Nephron (organoid): ENCODE measurements around the gene RBPMS2.

Source experiments
- H3K27ac Mint-ChIP-seq, 3 experiments: 2 replicates each; pipeline ENCODE4 v1.8.0; 2020; ENCODE audit warnings: mixed read lengths in 3 of 3, mild to moderate bottlenecking in 2 of 3, moderate library complexity in 1 of 3
- H3K27me3 Mint-ChIP-seq: 2 replicates; pipeline ENCODE4 v1.8.0; 2021; ENCODE audit warnings: low read depth, mild to moderate bottlenecking, moderate library complexity, mixed read lengths
- H3K36me3 Mint-ChIP-seq: 2 replicates; pipeline ENCODE4 v1.8.0; 2020; ENCODE audit warnings: low read depth, mixed read lengths
- H3K4me1 Mint-ChIP-seq: 2 replicates; pipeline ENCODE4 v1.8.0; 2020; ENCODE audit warnings: mixed read lengths
- H3K4me3 Mint-ChIP-seq, 3 experiments: 2 replicates each; pipeline ENCODE4 v1.8.0; 2020; ENCODE audit warnings: mild to moderate bottlenecking in 3 of 3, mixed read lengths in 3 of 3, moderate library complexity in 2 of 3
- H3K9me3 Mint-ChIP-seq: 2 replicates; pipeline ENCODE4 v1.8.0; 2020; ENCODE audit warnings: mixed read lengths
- TF ChIP-seq, protein P1 (sequence below), 3 experiments: fragments of 200-600 bp; sonication (generic); IDR thresholded peaks; one replicate each; pipeline ENCODE4 v1.5.0; 2021; ENCODE audit warnings: antibody characterized with exemption in 3 of 3; ENCODE audit not compliant: unreplicated experiment in 3 of 3

RBPMS2 gene

DNA sequence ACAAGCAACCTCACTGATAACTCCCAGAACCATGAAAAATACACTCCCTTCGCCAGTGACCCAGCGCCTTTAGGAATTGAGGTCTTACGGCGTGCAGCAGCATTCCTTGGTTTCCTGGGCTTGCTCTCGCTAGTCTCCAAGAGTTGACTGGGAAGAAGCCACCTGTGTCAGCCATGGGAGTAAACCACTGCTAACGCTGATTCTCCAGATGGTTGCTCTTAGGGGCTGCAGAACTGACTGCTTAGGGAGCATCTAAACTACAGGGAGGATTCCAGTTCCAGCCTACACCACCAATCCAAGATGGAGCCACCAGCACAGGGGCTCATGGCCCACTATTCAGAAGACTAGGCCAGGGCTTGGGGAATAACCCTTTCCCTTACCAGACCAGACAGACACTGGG, 2.4 kb downstream of the RBPMS2 start:
- TF ChIP-seq, protein P1, sequence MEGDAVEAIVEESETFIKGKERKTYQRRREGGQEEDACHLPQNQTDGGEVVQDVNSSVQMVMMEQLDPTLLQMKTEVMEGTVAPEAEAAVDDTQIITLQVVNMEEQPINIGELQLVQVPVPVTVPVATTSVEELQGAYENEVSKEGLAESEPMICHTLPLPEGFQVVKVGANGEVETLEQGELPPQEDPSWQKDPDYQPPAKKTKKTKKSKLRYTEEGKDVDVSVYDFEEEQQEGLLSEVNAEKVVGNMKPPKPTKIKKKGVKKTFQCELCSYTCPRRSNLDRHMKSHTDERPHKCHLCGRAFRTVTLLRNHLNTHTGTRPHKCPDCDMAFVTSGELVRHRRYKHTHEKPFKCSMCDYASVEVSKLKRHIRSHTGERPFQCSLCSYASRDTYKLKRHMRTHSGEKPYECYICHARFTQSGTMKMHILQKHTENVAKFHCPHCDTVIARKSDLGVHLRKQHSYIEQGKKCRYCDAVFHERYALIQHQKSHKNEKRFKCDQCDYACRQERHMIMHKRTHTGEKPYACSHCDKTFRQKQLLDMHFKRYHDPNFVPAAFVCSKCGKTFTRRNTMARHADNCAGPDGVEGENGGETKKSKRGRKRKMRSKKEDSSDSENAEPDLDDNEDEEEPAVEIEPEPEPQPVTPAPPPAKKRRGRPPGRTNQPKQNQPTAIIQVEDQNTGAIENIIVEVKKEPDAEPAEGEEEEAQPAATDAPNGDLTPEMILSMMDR (IDR thresholded peaks at IDR 0.05; ENCODE audit: unreplicated experiment in 3 of 3) = no peak
- H3K4me3 Mint-ChIP-seq = peak overlapping the region; percentile 62 to 85 (median 81)
- no peaks in the 10 kb centered on the region for H3K9me3 Mint-ChIP-seq
- peaks cover 10% of the 10 kb centered on the region for H3K4me1 Mint-ChIP-seq
- H3K36me3 Mint-ChIP-seq = no peaks in the 10 kb centered on the region
- no peak overlapping the region for H3K27ac Mint-ChIP-seq
- H3K27me3 Mint-ChIP-seq = peaks cover 20% of the 10 kb centered on the region

DNA sequence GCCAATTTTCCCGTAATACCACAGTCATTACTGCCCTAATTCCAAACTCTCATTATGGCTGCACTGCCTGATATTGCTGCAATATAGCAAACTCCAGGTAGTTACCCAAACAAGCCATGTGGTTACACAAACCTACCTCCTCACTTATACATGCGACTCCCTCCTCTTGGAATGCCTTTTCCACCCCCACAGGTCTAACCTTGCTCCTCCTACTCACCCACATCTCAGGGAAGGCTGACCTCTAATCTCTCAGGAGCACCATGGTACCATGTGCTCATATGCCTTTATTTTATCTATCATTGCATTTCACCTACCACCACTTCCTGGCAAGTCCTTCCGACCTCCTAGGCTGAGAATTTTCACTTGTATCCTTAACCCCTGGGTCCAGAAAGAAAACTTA, 2.9 kb downstream of the RBPMS2 start:
- TF ChIP-seq, protein P1 (IDR thresholded peaks at IDR 0.05; ENCODE audit: unreplicated experiment in 3 of 3) = no peak
- H3K9me3 Mint-ChIP-seq = no peaks in the 10 kb centered on the region
- no peaks in the 10 kb centered on the region for H3K36me3 Mint-ChIP-seq
- H3K27me3 Mint-ChIP-seq = peaks cover 19% of the 10 kb centered on the region
- no peak overlapping the region for H3K27ac Mint-ChIP-seq
- peak overlapping the region in 1 of 3 experiments; percentile 1 for H3K4me3 Mint-ChIP-seq
- peaks cover 10% of the 10 kb centered on the region for H3K4me1 Mint-ChIP-seq

DNA sequence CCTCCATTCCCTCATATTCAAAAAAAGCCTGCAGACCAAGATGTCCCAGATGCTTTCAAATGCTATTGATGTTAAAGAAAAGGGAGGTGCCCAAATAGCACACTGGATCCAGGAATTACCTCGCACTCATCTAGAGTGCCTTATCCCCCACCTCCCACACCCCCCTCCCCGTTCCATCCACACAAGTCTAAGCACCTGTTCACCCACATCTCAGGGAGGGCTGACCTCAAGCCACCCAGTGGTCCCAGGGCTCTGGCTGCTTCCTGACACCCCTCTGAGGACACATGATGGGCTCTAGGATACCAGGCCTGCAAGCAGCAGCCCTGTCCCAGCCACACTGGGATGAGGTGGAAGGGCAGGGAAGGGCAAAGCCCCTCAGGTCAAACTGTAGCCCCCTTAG, 4.8 kb downstream of the RBPMS2 start:
- H3K9me3 Mint-ChIP-seq = no peaks in the 10 kb centered on the region

DNA sequence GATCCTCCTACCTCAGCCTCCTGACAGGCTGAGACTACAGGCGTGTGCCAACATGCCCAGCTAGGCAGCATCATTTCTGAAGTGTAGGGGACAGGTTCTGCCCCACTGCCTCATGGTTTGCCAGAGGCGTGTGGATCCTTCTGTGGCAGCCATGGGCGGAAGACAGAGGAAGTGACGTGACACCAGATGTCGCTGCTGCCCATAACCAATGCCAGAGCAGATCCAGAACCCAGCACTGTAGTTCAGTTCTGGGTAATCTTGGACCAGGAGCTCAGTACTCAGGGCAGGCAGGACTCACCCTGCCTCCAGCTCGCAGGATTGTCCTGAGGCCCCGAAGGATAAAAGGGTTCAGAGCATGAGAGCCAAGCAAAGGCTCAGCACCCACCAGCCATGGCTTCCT, 8.2 kb downstream of the RBPMS2 start:
- H3K36me3 Mint-ChIP-seq = no peaks in the 10 kb centered on the region
- peaks cover 3% of the 10 kb centered on the region for H3K27me3 Mint-ChIP-seq
- no peaks in the 10 kb centered on the region for H3K4me1 Mint-ChIP-seq
- no peak overlapping the region for H3K4me3 Mint-ChIP-seq
- no peak overlapping the region for H3K27ac Mint-ChIP-seq
- H3K9me3 Mint-ChIP-seq = no peaks in the 10 kb centered on the region
- TF ChIP-seq, protein P1 (IDR thresholded peaks at IDR 0.05; ENCODE audit: unreplicated experiment in 3 of 3) = no peak

More for the DNA sequence above, 4.8 kb downstream of the RBPMS2 start:
- Mint-ChIP-seq H3K4me3 (no peak overlapping the region), H3K4me1 (peaks cover 4% of the 10 kb centered on the region), H3K27ac (no peak overlapping the region), H3K27me3 (peaks cover 3% of the 10 kb centered on the region), H3K36me3 (no peaks in the 10 kb centered on the region)
- TF ChIP-seq, protein P1 (IDR thresholded peaks at IDR 0.05; ENCODE audit: unreplicated experiment in 3 of 3) = no peak

DNA sequence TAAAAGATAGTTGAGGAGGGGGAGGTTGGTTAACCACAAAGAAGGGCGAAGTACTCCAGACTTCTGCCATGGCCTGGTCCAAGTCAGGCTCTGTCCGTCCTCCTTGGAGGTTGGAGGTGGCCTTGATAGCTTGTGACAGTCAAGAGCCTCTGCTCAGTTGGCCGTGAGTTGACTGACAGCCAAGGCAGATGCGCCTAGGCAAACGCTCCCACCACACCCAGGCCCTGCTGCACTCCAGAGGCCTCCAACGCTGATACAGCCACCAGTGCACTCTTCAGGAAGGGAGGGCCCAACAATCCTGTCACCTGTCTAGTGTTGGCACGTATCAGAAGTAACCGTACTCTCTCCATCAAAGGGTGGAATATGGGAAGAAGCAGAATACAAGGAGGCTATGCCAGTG, 9.3 kb downstream of the RBPMS2 start:
- H3K4me1 Mint-ChIP-seq = no peaks in the 10 kb centered on the region
- H3K36me3 Mint-ChIP-seq = no peaks in the 10 kb centered on the region
- peaks cover 3% of the 10 kb centered on the region for H3K27me3 Mint-ChIP-seq
- H3K9me3 Mint-ChIP-seq = no peaks in the 10 kb centered on the region
- H3K27ac Mint-ChIP-seq = no peak overlapping the region
- TF ChIP-seq, protein P1 (IDR thresholded peaks at IDR 0.05; ENCODE audit: unreplicated experiment in 3 of 3) = no peak
- no peak overlapping the region for H3K4me3 Mint-ChIP-seq

DNA sequence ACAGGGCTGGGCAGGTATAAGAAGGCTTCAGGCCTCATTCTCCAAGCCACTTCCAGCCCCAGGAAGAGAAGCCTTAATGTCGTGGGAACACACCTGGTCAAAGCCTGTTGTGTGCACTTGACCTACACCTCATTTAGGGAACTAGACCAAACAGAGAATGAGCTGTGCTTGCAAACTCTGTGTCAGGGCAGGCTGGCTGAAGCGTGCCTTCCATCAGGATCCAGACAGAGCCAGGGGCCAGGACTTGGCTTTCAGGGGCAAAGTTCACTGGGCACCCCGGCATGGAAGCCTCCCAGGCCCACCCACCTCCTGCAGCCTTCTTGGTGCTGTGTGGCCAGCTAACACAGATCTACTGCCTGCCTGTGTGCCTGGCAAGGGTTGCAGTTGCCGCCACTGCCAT, 11.5 kb downstream of the RBPMS2 start:
- H3K27me3 Mint-ChIP-seq = peaks cover 3% of the 10 kb centered on the region
- no peak overlapping the region for H3K27ac Mint-ChIP-seq
- H3K4me3 Mint-ChIP-seq = no peak overlapping the region
- H3K9me3 Mint-ChIP-seq = no peaks in the 10 kb centered on the region
- TF ChIP-seq, protein P1 (IDR thresholded peaks at IDR 0.05; ENCODE audit: unreplicated experiment in 3 of 3) = no peak
- no peaks in the 10 kb centered on the region for H3K36me3 Mint-ChIP-seq
- H3K4me1 Mint-ChIP-seq = no peaks in the 10 kb centered on the region
